Globus pallidus (tissue), 1 donor: ENCODE data around the gene TP53I13.

Experiments
- DNase-seq: peaks from one replicate; pipeline ENCODE4 v3.0.0-alpha.2; 2015; ENCODE audit warnings: low spot score

The TP53I13 gene

GRCh38 chr17:29581583-29582253 lies 13.2 kb downstream of the TP53I13 start:
- peak; percentile 8 for DNase-seq

DNA sequence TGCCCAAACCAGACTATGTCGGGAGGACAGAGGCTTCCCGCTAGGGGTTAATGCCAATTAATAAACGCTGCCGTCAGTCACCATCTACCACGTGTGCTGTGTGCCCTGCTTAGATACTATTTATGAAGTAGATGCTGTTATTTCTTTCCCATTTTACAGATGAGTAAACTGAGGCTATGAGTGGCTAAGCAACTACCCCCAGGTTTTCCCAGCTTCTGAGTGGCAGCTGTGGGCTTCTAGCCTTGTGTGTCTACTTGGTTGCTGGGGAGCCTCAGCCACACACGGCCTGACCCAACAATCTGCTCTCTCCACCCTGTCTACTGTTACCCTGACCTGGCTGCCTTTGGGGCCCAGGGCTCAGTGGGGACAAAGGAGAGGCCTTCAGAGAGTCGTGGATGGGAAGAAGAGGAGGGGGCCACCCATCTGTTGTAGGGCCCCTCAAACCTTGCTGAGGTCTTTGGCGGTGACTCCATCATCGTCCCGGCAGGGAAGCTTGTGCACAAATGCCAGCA lies 13.8 kb downstream of the TP53I13 start:
- no peak for DNase-seq

- DNase-seq = peak; percentile 92
These were observed 14.3 kb downstream of the TP53I13 start for GRCh38 chr17:29582772-29583171.

GRCh38 chr17:29583324-29584248 lies 15.1 kb downstream of the TP53I13 start:
- peak; percentile 27 for DNase-seq

GRCh38 chr17:29584452-29585079 lies 16.1 kb downstream of the TP53I13 start:
- DNase-seq = peak; percentile 87

- DNase-seq = no peak
These were observed 16.7 kb downstream of the TP53I13 start for GRCh38 chr17:29585080-29585751.

- DNase-seq = no peak
These were observed 18.4 kb downstream of the TP53I13 start for GRCh38 chr17:29586676-29587469.

- DNase-seq = no peak
These were observed 19.1 kb downstream of the TP53I13 start for GRCh38 chr17:29587591-29587990.

DNA sequence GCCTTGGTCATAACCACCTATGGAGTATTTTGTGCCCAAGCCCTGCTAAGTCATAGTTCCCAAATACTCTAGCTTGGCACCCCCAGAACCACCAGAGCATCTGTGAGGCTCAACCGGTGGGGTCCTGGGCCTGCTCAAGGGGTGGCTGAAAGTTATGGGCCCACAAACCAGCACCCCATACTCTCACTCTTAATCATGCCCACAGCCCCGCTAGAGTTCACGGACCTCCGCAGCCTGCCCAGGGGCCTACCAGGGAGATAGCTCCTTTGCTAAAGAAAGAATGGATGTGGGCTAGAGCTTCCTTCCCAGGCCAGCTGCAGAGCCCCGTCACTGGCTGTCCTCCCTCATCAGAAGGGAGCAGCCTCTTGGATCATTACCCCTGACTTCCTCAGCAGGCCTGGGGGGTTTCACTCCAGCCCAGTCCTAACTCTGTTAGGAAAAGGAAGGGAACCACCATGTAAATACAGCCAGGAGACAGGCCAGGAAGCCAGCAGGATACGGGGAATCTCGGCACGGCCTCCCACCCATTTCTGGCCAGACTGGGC lies 19.6 kb downstream of the TP53I13 start:
- no peak for DNase-seq

DNA sequence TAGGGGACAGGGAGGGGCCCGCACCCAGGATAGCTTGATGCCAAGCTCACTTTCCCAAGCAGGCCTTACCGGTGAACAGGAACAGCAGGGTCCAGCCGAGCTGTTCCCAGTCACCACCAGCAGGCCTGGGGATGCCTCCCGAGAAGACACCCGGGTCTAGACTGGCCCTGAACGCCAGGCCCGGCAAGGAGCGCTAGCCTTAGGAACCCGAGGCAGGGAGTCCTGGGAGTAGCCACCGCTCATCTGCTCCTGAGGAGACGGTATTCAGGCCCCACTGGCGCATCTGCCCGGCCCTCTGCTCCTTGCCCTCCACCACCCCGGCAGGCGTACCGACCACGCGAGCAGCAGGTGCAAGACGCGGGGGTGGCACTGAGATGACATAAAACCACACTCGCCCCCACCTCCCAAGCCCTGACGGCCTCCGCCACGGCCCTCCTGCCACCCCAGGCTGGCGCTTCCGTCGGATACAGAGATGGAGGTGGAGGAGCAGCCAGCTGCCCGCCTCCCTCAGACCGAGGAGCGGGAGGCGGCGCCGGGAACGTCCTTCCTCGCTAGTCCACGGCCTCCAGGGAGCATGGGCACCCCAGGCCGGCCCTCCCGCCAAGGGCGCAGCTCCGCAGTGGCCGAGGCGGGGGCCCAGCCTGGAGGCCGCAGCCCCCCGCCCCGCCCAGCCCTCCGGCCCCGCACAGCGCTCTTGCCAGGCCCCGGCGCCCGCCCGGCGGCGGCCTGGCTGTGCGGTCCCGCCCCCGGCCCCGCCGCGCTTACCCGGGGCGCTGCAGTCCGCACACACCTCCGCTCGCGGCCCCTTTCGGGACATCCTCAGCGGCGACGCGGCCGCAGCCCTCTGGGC lies 20.3 kb downstream of the TP53I13 start:
- DNase-seq = no peak

- DNase-seq = peak; percentile 92
These were observed 21.3 kb downstream of the TP53I13 start, which contains the start of gene GIT1 for GRCh38 chr17:29589524-29590410. TSS of gene GIT1 (minus strand) at chr17:29589648. CDS start at chr17:29589378, 270 bp downstream.

GRCh38 chr17:29590411-29591145 lies 22.1 kb downstream of the TP53I13 start:
- DNase-seq = no peak

- peak; percentile 53 for DNase-seq
These were observed 22.7 kb downstream of the TP53I13 start for GRCh38 chr17:29591146-29591736.

DNA sequence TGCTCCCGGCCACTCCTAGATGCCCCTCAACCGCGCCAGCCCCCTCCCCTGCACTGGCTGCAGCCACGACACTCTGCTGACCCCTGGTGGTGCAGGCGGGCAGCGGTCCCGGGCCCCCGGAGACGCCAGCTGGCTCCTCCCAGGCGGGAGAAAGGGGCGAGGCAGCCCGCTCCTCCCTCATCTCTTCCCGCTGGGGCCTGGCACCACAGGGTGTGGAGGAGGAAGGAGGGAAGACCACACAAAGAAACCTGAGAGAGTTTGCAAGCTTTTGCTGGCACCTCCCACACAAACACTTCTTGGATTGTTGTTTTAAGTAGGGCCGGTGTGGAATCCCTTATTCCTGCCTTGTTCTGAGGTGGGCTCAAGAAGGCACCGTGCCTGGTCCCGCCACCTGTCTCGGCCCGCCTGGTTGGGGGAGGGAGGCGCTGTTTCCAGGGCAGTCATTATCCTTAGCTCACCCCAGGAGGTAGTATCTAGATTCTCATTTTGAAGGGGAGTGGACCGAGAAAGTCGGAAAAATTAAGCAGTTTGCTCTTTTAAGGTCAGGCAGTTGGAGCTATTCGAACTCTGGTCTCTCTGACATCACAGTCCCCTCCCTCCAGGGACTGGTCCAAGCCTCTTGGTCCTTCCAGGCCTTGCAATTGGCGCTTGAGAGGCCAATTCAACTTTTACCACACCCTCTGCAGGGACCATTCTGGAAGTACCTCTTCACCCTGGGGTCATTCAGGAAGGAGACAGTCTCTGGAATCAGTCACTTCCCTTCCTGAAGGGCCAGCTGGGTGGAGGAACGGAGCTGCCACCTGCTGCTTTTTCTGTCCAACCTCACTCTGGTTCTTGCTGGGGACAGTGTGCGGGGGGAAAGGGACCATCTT lies 23.5 kb downstream of the TP53I13 start:
- peak; percentile 91 for DNase-seq

- peak; percentile 75 for DNase-seq
These were observed 24.5 kb downstream of the TP53I13 start, which contains the start of gene ANKRD13B for GRCh38 chr17:29592850-29593551. TSS of gene ANKRD13B (plus strand) at chr17:29593132. CDS start at chr17:29593622, 490 bp downstream.
